Ovary (tissue), 9 donors: ENCODE data around the gene ANKRD6. TPM values are rescaled to one million over a fixed set of nuclear protein-coding genes. Genes with fewer than 3 reads are reported as not detected.

Source experiments
- DNase-seq, 5 donors: peaks; one replicate each; pipeline ENCODE4 v3.0.0-alpha.2; 2019 to 2020
- H3K27ac ChIP-seq, 2 donors: fragments of 200-600 bp; one replicate each; pipeline versions ENCODE4 v1.5.1 to v1.8.0; 2019 to 2022
- H3K27me3 ChIP-seq: fragments of 200-600 bp; one replicate; pipeline ENCODE4 v1.8.0; 2022
- H3K36me3 ChIP-seq: fragments of 200-600 bp; sonication (generic); one replicate; pipeline ENCODE4 v1.5.1; 2019
- H3K4me1 ChIP-seq: one replicate; pipeline ENCODE4 v1.8.1; 2013; ENCODE audit warnings: mild to moderate bottlenecking, moderate library complexity; ENCODE audit not compliant: insufficient read depth
- H3K4me3 ChIP-seq: fragments of 200-600 bp; sonication (generic); one replicate; pipeline ENCODE4 v1.5.1; 2017
- H3K9me3 ChIP-seq, 2 donors: fragments of 200-600 bp in 1 of 2; sonication (generic) in 1 of 2; one replicate each; pipeline versions ENCODE4 v1.5.1 to v1.8.1; 2013 to 2019; ENCODE audit warnings: mild to moderate bottlenecking in 1 of 2, moderate library complexity in 1 of 2
- CTCF ChIP-seq, 3 donors: fragments of 450-650 bp in 2 of 3; fragments of 200-600 bp in 1 of 3; IDR thresholded peaks; one replicate each; pipeline versions ENCODE4 v1.5.1 to v1.8.0; 2016 to 2022; ENCODE audit warnings: antibody characterized with exemption in 3 of 3, mild to moderate bottlenecking in 1 of 3
- EP300 ChIP-seq: sonication (generic); formaldehyde crosslinking; IDR thresholded peaks from one replicate; pipeline ENCODE4 v1.6.1; 2017; ENCODE audit warnings: antibody characterized with exemption
- POLR2A ChIP-seq: fragments of 450-650 bp; IDR thresholded peaks from one replicate; pipeline ENCODE4 v1.6.1; 2017; ENCODE audit warnings: antibody characterized with exemption, mild to moderate bottlenecking, moderate library complexity
- WGBS, 3 donors: extraction: QIAGEN DNeasy Blood & Tissue Kit in 1 of 3; methylation state at CpG; one replicate each; pipeline versions ENCODE4 v1.1.5 to v1.1.7; 2013 to 2017; 5-methylcytosine and 5-hydroxymethylcytosine counted together
- intact Hi-C, 4 donors: fragments of 100-400 bp; cut with DNase I; formaldehyde crosslinking; loops; one replicate each; pipeline versions ENCODE4 v1.11.0 to v1.15.1; 2022 to 2023
- polyA plus RNA-seq, 2 donors: library from polyadenylated mRNA; stranded (reverse); fragments of 200-250 nt in 1 of 2; fragments of 350-450 nt in 1 of 2; fragmentation: Illumina TruSeq in 1 of 2; extraction: RNeasy Lipid Tissue Mini Kit (QIAGEN cat#74804) in 1 of 2; gene quantifications; one replicate each; pipeline ENCODE4 v1.2.3, GENCODE V29; 2013 to 2014
- total RNA-seq, 7 donors: library from RNA; depleted of rRNA in 2 of 7; stranded (reverse); fragments of >200 nt in 2 of 7; fragmentation: NEBNext Ultra II Directional in 3 of 7; extraction: Animal tissue kit (Norgen Biotek cat#: 25700) in 3 of 7; gene quantifications; one replicate each; pipeline versions ENCODE4 v1.1.0 to v1.2.4, GENCODE V29; 2016 to 2023
- donor health status: DM: no; HTN: no; CAD: no; lungs with moderate emphysema.
- donor health status: DM: no; HTN: no; CAD: no.
- donor health status: Bipolar disorder and iron deficiency.
- donor health status: DM: yes; HTN: yes; CAD: no.
- donor health status: DM: no; HTN: no; CAD: no.
- donor health status: DM: yes; HTN: yes; CAD: no.

ANKRD6 gene
- total and polyA plus RNA-seq, 9 donors = 14.7 to 50.1 (median 25.6) TPM

- WGBS, 3 donors = 25 to 44% (median 30%) methylated on average over 7 of the region's 7 CpGs
- H3K4me3 ChIP-seq = no peak overlapping the region
- H3K4me1 ChIP-seq = peaks cover 2% of the 10 kb centered on the region
- H3K27ac ChIP-seq = no peak overlapping the region
- no peaks in the 10 kb centered on the region for H3K27me3 ChIP-seq
- H3K9me3 ChIP-seq = no peaks in the 10 kb centered on the region
- intact Hi-C loops = no loop called here
- DNase-seq = no peak
- H3K36me3 ChIP-seq = no peaks in the 10 kb centered on the region
- TF ChIP-seq CTCF (IDR thresholded peaks at IDR 0.05) (no peak), EP300 (no peak), POLR2A (no peak)
These were observed 27.8 kb downstream of the ANKRD6 start for GRCh38 chr6:89460713-89461112.

DNA sequence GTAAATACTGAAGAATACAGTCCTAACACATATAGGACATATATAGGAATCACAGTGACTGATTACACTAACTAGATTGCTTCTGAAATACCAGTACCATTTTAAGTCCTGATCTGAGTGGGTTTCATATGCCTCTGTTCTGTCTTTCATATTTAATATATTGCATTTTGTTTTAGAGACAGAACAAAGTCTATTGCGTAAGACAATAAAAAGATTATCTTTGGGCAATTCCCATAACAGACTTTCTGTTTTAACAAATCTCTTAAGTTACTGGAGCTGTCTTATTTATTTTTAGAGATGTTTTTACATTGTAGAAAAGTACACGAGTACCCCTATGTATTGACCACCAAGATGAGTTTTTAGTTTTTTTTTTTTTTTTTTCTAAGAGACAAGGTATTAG, 29.6 kb downstream of the ANKRD6 start:
- Histone ChIP-seq H3K4me3 (no peak overlapping the region), H3K27ac (no peak overlapping the region), H3K4me1 (peaks cover 2% of the 10 kb centered on the region), H3K36me3 (no peaks in the 10 kb centered on the region), H3K9me3 (no peaks in the 10 kb centered on the region), H3K27me3 (no peaks in the 10 kb centered on the region)
- intact Hi-C loops = no loop called here
- 45 to 52% (median 47%) methylated on average over 2 of the region's 2 CpGs for WGBS, 3 donors
- DNase-seq = no peak
- TF ChIP-seq EP300 = no peak

DNA sequence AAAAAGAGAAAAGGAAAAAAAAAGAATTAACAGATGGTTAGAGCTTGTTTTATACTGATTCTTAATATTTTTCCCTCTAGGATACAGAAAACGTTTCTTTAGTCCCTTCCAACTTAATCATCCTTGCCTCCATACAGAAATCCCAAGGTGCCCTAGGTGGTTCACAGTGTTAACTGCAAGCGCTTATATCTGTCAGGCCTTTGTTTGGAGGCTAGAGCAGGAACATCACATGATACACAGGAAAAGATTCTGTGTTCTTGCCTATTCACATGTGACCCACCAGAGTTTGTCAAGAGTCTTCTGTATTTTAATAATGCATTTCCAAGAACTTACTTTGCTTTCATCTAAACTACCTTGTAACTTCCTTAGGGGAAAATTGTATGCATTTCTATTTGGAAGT, 31.3 kb downstream of the ANKRD6 start:
- Histone ChIP-seq H3K4me3 (no peak overlapping the region), H3K27me3 (no peaks in the 10 kb centered on the region), H3K27ac (no peak overlapping the region), H3K4me1 (peaks cover 2% of the 10 kb centered on the region), H3K36me3 (no peaks in the 10 kb centered on the region), H3K9me3 (no peaks in the 10 kb centered on the region)
- intact Hi-C loops = no loop called here
- DNase-seq = no peak
- WGBS, 3 donors = 41 to 51% (median 43%) methylated on average over 2 of the region's 2 CpGs
- TF ChIP-seq CTCF (IDR thresholded peaks at IDR 0.05) (no peak), POLR2A (no peak), EP300 (no peak)

GRCh38 chr6:89467437-89467836, 34.5 kb downstream of the ANKRD6 start:
- H3K36me3 ChIP-seq = no peaks in the 10 kb centered on the region
- no peaks in the 10 kb centered on the region for H3K9me3 ChIP-seq
- no peaks in the 10 kb centered on the region for H3K4me1 ChIP-seq
- H3K4me3 ChIP-seq = no peak overlapping the region
- intact Hi-C loops = no loop called here
- WGBS, 3 donors = 95 to 100% (median 100%) methylated on average over 1 of the region's 1 CpG
- no peak for TF ChIP-seq EP300
- DNase-seq = no peak
- no peak overlapping the region for H3K27ac ChIP-seq
- H3K27me3 ChIP-seq = no peaks in the 10 kb centered on the region

- 59 to 72% (median 64%) methylated on average over 1 of the region's 1 CpG for WGBS, 3 donors
- H3K4me1 ChIP-seq = no peaks in the 10 kb centered on the region
- H3K4me3 ChIP-seq = no peak overlapping the region
- no peak overlapping the region for H3K27ac ChIP-seq
- TF ChIP-seq POLR2A (no peak), CTCF (IDR thresholded peaks at IDR 0.05) (no peak), EP300 (no peak)
- H3K36me3 ChIP-seq = no peaks in the 10 kb centered on the region
- H3K9me3 ChIP-seq = no peaks in the 10 kb centered on the region
- H3K27me3 ChIP-seq = no peaks in the 10 kb centered on the region
- DNase-seq = no peak
- intact Hi-C loops = no loop called here
These were observed 36.0 kb downstream of the ANKRD6 start for GRCh38 chr6:89468998-89469397.
